Measurements from ENCODE around the gene KRT38.

The KRT38 gene

DNA sequence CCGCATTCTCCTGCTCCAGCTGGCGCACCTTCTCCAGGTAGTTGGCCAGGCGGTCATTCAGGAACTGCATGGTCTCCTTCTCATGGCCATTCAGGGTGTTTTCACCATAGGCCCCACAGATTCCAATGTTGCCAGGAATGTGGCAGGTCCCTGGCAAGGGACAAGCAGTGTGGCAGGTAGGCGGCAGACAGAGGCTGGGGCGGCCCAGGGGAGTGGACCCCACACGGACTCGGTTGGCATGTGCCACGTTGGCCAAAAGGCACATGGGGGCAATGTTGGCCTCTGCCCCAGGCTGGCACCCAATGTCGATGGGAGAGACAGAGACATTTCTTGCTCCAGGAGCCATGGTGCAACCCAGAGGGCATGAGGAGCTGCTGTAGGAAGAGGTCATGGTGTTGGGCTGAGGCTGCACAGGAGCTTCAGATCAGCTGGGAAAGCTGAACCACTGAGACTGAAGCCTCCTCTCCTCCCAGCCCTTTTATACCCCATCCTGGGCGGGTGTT lies at the start of gene KRT38:
Gene KRT38 (minus strand): TSS at position 453 of the 503 bp plus-strand sequence. CDS start 62 bp downstream, at position 391.
- DNase-seq (ENCODE audit: low read depth in 3 of 3, low spot score in 1 of 3) = no peak

DNA sequence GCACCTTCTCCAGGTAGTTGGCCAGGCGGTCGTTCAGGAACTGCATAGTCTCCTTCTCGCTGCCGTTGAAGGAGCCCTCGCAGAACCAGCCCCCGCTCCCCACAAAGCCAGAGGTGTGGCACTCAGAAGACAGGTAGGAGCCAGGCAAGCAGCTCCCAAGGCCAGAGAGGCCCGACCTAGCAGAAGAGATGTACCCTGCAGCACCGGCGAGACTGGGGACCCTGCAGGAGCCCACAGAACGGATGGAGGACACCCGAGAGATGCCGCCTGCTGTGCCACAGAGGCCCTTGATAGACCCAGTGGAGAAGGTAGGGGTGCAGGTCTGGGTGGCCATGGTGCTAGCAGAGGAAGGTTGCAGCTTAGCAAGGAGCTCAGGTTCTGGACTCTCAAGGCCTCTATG lies 48.7 kb upstream of the KRT38 start, which contains the start of gene KRT36:
Gene KRT36 (minus strand): TSS at position 380 of the 400 bp plus-strand sequence. CDS start 46 bp downstream, at position 334.
- no peak for DNase-seq (ENCODE audit: low read depth in 3 of 3, low spot score in 1 of 3)

DNA sequence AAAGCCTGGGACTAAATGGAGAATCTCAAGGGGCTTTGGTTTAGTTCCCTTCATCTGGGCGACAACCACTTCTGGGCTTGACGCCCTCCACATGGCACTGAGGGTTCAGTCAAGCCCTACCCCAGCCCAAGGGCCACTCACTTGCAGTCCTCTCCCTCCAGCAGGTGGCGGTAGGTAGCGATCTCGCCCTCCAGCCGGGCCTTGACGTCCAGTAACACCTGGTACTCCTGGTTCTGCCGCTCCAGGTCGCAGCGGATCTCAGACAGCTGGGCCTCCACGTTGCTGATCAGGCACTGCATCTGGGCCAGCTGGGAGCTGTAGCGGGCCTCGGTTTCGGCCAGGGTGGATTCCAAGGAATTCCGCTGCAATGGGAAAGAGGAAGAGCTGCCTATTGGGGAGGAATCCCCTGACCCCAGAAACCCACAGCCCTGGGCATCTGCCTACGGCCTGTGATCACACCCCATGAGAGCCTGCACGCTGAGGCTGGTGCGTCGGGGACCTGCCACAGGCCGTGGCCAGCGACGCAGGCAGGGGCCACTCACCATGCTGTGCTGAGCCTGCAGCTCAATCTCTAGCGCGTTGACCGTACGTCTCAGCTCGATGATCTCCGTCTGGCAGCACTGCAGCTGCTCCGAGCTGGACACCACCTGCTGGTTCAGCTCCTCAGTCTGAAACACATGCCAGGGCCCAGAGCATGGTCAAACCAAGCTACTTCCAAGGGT lies 46.2 kb upstream of the KRT38 start:
- no peak for DNase-seq (ENCODE audit: low read depth in 3 of 3, low spot score in 1 of 3)

DNA sequence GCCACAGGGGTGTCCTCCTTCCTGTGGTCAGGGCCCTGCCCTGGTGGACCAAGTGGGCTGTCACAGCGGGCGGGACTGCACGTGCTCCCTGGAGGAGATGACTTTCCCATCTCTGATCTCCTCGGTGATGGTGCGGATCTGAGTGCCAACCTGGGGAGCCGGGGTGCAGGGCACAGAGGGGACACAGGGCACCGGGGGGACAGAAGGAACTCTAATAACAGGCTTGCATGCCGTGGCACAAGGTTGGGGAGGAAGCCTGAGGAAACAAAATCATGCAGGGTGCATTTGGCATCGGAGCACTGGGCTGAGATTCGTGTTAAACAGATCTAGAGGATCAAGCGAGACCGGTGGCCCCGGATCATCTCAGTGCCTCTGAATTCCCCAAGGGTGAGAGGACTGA lies 45.5 kb upstream of the KRT38 start:
- no peak for DNase-seq (ENCODE audit: low read depth in 3 of 3, low spot score in 1 of 3)

- no peak for DNase-seq (ENCODE audit: low read depth in 3 of 3, low spot score in 1 of 3)
Measured at GRCh38 chr17:41484920-41485904, 44.4 kb upstream of the KRT38 start.

- no peak for DNase-seq (ENCODE audit: low read depth in 3 of 3, low spot score in 1 of 3)
Measured at GRCh38 chr17:41483991-41484826, 43.4 kb upstream of the KRT38 start.

DNA sequence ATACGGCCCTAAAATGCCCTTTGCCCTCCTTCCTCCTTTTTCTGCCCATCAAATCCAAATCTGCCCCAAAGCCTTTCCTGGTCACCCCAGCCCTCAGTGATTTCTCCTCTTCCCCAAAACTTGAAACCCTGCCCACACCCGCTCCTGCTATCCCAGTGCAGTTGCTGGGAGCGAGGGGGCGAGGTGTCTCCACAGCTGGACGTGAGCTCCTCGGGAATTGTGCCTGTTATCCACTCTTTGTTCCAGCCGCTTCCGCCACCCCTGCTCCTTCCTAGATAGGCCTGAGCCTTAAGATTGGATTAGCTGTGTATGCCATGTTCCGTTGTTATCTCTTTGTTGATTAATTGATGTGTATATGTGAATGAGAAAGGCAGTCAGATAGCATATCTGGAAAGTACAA lies 42.7 kb upstream of the KRT38 start:
- DNase-seq (ENCODE audit: low read depth in 3 of 3, low spot score in 1 of 3) = no peak

DNA sequence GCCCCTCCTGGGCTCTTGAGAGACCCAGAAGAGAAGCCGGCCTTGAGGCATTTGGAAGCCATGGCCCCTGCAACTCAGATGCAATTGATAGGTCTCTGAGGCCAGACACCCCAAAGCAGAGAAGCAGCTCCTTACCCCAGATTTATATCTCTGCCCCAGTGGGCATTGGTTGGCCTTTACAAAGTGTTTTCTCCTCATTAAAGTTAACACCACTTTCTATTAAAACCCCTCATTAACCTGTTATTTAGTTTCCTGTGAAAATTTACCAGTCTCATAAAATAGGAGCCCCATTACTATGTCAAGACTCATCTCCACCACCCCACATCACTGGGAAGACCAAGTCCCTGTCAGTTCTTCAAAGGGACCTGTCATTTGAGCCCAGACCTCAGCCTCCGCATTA lies 40.3 kb upstream of the KRT38 start, which contains the start of gene KRT35:
Gene KRT35 (minus strand): TSS at position 116 of the 400 bp plus-strand sequence. CDS start 54 bp downstream, at position 62.
- DNase-seq (ENCODE audit: low read depth in 3 of 3, low spot score in 1 of 3) = no peak

GRCh38 chr17:41480581-41480980 lies 39.8 kb upstream of the KRT38 start:
- no peak for DNase-seq (ENCODE audit: low read depth in 3 of 3, low spot score in 1 of 3)

DNA sequence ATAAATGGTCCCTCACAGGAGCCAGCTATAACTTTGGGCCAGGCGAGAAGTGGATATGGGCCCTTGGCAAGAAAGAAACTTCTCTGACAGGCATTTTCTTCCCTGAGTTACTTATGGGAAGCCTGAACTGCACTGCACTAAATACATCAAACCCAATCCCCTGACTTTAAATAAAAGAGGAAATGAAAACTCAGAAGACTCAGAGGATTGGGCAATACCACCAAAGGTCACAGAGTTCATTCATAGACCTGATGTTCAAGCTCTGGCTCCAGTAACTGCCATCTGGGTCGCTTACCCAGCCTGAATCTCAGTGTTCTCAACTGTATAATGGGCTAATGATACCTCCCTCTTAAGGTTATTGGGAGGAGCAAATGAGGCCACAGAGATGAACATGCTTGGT lies 39.4 kb upstream of the KRT38 start:
- DNase-seq (ENCODE audit: low read depth in 3 of 3, low spot score in 1 of 3) = no peak

DNA sequence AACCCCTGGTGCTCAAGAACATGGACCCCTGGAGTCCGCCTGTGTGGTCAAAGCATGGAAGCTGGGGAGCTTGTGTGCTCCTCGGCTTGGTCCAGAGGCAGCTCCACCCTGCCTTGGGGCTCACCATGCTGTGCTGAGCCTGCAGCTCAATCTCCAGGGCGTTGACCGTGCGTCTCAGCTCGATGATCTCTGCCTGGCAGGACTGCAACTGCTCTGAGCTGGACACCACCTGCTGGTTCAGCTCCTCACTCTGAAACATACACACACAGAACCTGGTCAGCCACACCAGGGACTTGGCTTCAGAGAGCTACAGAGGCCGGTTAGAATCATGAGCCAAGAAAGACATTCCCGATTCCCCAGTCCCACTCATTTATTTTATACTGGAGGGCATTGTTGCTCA lies 37.5 kb upstream of the KRT38 start:
- no peak for DNase-seq (ENCODE audit: low read depth in 3 of 3, low spot score in 1 of 3)

DNA sequence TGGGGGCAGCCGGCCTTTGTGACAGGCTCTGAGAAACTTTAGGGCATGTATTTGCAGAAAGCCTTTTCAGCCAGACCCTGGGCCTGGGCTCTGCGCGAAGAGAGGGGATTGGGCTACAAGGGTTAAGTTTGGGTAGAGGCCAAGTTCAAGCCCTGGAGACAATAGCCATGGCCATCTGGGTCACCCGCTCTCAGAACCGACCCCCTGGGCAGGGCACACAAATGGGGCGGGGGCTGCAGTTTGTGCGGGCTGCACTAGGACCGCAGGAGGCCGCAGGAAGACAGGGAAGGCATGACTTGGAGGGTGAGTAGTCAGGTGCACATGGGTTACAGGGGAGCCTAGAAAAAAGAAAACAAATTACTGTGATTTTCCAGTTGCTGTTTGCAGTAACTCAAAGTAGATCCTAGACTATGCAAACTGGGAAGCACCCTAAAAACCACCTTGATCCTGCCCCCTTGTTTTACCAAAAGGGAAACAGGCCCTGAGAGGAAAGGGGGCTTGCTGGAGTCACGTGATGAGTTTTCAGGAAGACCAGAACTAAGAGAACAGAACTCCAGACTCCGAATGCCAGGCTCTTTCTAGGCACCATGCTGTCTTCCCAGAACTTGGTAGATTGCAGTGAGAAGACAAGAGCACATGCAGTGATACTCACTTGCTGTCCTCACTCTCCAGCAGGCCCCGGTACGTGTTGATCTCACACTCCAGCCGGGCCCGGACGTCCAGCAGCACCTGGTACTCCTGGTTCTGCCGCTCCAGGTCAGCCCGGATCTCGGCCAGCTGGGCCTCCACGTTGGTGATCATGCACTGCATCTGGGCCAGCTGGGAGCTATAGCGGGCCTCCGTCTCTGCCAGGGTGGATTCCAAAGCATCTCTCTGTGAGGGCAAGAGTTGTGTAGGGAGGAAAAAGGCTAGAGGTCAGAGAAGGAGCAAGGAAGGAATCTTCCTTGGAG lies 36.4 kb upstream of the KRT38 start:
- no peak for DNase-seq (ENCODE audit: low read depth in 3 of 3, low spot score in 1 of 3)

- DNase-seq (ENCODE audit: low read depth in 3 of 3, low spot score in 1 of 3) = no peak
Measured at GRCh38 chr17:41475421-41475820, 34.6 kb upstream of the KRT38 start.

GRCh38 chr17:41474863-41475262 lies 34.1 kb upstream of the KRT38 start:
- no peak for DNase-seq (ENCODE audit: low read depth in 3 of 3, low spot score in 1 of 3)

DNA sequence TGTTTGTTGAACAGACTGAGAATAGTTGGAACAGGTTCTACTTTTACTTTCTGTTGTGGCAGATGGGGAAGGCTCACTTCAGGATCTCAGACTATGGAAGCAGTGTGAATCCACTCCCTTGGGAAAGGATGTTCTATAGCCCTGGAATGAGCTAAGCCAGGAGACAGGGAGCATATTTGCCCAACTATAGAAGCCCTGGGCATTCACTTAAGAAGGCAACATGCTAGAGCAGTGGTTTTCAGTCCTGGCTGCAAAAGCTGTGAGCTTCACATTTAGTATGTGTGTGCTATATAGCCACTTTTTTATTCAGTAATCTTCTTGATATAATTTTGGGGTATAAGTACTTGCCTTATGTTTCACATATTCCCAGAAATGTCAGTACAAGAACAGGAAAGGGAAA lies 27.6 kb upstream of the KRT38 start:
- DNase-seq (ENCODE audit: low read depth in 3 of 3, low spot score in 1 of 3) = no peak

GRCh38 chr17:41467561-41467960 lies 26.8 kb upstream of the KRT38 start:
- no peak for DNase-seq (ENCODE audit: low read depth in 3 of 3, low spot score in 1 of 3)

DNA sequence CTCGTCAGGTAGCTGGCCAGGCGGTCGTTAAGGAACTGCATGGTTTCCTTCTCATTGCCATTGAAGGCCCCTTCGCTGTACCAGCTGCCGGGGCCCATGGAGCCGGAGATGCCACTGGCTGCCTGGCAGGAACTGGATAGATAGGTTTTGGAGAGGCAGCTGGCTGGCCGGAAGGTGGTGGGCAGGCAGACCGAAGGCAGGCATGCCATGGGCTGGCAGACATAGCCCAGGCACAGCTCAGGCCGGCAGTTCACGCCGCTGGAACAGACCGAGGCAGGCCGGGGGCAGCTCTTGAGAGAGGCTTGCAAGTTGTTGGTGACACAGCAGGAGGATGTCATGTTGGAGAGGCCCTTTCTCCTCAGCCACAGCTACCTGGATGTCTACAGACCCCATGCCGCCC lies 26.2 kb upstream of the KRT38 start, which contains the start of gene KRT32:
Gene KRT32 (minus strand): TSS at position 399 of the 400 bp plus-strand sequence. CDS start 61 bp downstream, at position 338.
- DNase-seq (ENCODE audit: low read depth in 3 of 3, low spot score in 1 of 3) = no peak

DNA sequence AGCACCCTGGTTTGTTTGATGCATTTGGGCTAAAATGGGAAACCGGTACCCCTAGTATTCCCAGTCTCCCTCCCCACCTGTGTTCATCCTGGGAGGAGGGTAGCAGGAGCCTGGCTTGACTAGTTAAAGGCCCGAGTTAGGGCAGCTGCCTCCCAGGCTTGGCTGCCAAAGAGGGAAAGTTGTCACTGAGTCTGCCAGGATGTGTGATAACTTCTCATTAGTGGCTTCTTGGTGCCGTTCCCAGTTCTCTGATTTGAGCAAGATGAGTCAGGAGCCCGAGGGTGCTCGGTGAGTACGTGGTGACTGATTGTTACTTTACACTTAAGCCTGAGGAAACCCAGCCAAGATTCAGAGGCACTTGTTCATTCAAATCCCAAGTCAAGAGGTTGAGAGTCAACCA lies 23.9 kb upstream of the KRT38 start:
- no peak for DNase-seq (ENCODE audit: low read depth in 3 of 3, low spot score in 1 of 3)

DNA sequence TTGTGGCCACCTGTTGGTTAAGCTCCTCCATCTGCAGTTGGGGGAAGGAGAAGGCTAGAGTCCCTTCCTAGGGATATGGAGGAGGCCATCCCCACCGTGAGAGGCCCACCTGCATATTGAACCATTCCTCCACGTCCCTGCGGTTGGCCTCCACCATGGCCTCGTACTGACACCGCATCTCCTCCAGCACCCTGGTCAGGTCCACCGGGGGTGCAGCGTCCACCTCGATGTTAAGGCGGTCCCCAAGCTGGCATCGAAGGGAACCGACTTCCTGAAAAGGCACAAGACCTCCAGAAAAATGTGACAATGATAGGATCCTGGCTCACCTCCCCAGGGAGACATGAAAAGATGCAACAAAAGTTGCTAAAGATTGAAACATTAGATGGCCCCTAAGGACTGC lies 23.4 kb upstream of the KRT38 start:
- DNase-seq (ENCODE audit: low read depth in 3 of 3, low spot score in 1 of 3) = no peak

- no peak for DNase-seq (ENCODE audit: low read depth in 3 of 3, low spot score in 1 of 3)
Measured at GRCh38 chr17:41463746-41464145, 23.0 kb upstream of the KRT38 start.

All from stimulated activated CD4-positive, alpha-beta T cell treated with anti-CD3 and anti-CD28 coated beads, TNF-alpha, amount 100 ng/mL, for 1 hour (primary cell).